Stomach (tissue), 4 donors: ENCODE results near the gene UCHL5.

ENCODE experiments used
- EP300 ChIP-seq: sonication (generic); formaldehyde crosslinking; IDR thresholded peaks from one replicate; pipeline ENCODE4 v1.6.1; 2017; ENCODE audit warnings: antibody characterized with exemption
- POLR2A ChIP-seq, 4 donors: fragments of 450-650 bp; IDR thresholded peaks; one replicate each; pipeline ENCODE4 v1.6.1; 2016; ENCODE audit warnings: antibody characterized with exemption in 4 of 4, control low read depth in 2 of 4, mild to moderate bottlenecking in 1 of 4, moderate library complexity in 1 of 4
- POLR2AphosphoS5 ChIP-seq, 3 donors: sonication (generic); formaldehyde crosslinking; IDR thresholded peaks; one replicate each; pipeline ENCODE4 v1.6.1; 2016; ENCODE audit warnings: antibody characterized with exemption in 3 of 3
- TF ChIP-seq, protein P1 (sequence below), 7 experiments: fragments of 450-650 bp in 4 of 7; fragments of 200-600 bp in 3 of 7; sonication (generic) in 3 of 7; IDR thresholded peaks; one replicate each; pipeline ENCODE4 v1.5.1; 2016 to 2019; ENCODE audit warnings: antibody characterized with exemption in 7 of 7, control low read depth in 2 of 7, mild to moderate bottlenecking in 1 of 7

DNA sequence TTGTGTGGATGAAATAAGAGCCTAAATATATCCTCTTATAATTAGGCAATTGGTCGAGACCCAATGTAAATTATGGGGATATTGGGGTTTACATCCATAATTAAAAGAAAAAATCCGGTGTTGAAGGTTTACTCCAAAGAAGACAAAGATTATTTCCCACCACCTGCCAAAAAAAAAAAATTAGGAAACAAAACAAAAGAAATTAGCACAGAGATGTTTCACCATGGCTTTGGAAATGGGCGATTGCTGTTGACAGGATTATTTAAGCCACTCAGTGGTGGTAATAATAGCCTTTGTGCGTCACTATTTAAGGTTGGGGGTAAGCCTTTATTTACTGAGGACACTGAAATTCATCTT, 46.6 kb upstream of the UCHL5 start:
- TF ChIP-seq, protein P1, sequence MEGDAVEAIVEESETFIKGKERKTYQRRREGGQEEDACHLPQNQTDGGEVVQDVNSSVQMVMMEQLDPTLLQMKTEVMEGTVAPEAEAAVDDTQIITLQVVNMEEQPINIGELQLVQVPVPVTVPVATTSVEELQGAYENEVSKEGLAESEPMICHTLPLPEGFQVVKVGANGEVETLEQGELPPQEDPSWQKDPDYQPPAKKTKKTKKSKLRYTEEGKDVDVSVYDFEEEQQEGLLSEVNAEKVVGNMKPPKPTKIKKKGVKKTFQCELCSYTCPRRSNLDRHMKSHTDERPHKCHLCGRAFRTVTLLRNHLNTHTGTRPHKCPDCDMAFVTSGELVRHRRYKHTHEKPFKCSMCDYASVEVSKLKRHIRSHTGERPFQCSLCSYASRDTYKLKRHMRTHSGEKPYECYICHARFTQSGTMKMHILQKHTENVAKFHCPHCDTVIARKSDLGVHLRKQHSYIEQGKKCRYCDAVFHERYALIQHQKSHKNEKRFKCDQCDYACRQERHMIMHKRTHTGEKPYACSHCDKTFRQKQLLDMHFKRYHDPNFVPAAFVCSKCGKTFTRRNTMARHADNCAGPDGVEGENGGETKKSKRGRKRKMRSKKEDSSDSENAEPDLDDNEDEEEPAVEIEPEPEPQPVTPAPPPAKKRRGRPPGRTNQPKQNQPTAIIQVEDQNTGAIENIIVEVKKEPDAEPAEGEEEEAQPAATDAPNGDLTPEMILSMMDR (IDR thresholded peaks at IDR 0.05): no peak
- TF ChIP-seq POLR2AphosphoS5 (IDR thresholded peaks at IDR 0.05) (no peak), POLR2A (IDR thresholded peaks at IDR 0.05) (no peak), EP300 (no peak)
